PC-3 (cell line): ENCODE results near the gene BICRA.

Experiments used
- EZH2 ChIP-seq: fragments of 300-600 bp; sonication (generic); IDR thresholded peaks from one replicate; pipeline ENCODE4 v1.6.1; 2017; ENCODE audit warnings: antibody characterized with exemption, mild to moderate bottlenecking, low read length; ENCODE audit not compliant: unreplicated experiment
- TF ChIP-seq, protein P1 (sequence below): fragments of 300-600 bp; sonication (generic); conservative IDR thresholded peaks from 2 replicates; pipeline ENCODE4 v1.5.1; 2017; ENCODE audit warnings: antibody characterized with exemption, low read depth, mild to moderate bottlenecking, low read length

GRCh38 chr19:47581605-47582319 is 27.2 kb upstream of the BICRA start:
- TF ChIP-seq, protein P1, sequence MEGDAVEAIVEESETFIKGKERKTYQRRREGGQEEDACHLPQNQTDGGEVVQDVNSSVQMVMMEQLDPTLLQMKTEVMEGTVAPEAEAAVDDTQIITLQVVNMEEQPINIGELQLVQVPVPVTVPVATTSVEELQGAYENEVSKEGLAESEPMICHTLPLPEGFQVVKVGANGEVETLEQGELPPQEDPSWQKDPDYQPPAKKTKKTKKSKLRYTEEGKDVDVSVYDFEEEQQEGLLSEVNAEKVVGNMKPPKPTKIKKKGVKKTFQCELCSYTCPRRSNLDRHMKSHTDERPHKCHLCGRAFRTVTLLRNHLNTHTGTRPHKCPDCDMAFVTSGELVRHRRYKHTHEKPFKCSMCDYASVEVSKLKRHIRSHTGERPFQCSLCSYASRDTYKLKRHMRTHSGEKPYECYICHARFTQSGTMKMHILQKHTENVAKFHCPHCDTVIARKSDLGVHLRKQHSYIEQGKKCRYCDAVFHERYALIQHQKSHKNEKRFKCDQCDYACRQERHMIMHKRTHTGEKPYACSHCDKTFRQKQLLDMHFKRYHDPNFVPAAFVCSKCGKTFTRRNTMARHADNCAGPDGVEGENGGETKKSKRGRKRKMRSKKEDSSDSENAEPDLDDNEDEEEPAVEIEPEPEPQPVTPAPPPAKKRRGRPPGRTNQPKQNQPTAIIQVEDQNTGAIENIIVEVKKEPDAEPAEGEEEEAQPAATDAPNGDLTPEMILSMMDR = no peak
- TF ChIP-seq EZH2 = no peak
